GM21619 (cell line): ENCODE measurements around the gene PER2.
A peak's percentile ranks its signal among the peaks of the same experiment; 100 is the strongest.
"Not testable (repeated sequence)": the region's sequence is repeated elsewhere in the genome, so short reads cannot be mapped to it uniquely, and the experiment has no call there.

Experiments used
- ATAC-seq: cut with Tn5 transposase; IDR thresholded peaks from one replicate; pipeline ENCODE4 v1.9.1; 2021; ENCODE audit not compliant: unreplicated experiment

PER2 gene

DNA sequence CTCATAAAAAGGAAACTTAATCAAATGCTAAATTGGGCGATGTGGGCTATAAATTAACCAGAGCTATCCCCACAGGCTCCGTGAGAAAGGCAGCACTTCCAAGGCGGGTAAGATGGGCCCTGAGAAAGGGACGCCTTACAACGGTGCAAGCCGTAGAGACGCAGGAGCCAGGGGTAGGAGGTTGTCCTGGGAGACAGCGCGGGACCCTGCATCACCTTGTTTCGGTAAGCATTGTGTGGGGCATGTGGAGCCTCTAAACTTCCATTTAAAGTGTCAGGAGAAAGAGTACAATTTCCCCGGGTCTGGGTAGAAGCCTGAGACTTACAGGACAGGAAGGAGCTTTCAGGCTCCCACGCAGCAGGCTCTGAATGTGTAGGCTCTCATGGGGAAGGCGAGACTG, 1.2 kb upstream of the PER2 start:
- no peak for ATAC-seq

DNA sequence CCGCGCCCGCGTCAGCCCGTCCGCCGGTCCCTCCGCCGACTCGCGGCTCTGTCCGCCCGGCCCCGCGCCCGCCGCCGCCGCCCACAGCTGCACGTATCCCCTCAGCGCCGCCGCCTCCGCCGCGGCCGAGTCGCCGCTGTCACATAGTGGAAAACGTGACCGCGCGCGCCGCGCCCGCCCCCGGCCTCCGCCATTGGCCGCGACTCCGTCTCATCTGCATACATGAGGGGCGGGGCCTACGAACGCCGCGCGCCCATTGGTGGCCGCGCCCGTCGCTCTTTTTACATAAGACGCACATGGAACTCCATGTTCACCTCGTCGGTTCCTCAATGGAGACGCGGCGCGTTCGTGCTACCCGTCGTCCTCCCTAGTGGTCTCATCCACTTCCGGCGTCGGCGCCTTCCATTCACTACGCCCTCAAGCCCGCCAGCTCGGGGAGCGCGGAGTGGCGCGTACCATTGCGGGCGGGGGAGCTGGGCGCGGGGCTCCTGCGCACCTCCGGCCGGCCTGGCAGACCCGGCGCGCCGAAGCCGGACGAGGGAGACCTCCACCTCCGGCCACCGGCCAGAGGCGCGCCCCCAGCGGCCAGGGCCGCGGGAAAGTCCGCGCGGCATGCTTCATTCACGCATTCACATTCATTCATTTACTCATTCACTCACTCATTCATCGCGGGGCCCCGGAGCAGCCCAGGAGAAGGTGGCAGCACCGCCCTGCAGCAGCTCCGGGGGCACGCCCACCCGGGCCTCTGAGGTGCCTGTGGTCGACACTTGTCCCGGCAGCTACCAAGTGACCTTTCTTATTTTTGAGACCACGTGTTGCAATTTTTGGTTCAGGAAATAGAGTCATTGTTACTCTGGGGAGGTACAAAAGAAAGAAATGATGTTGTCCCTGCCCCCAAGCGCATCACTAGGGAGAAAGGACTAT, 502 bp upstream of the PER2 start:
- peak; percentile 89 for ATAC-seq

DNA sequence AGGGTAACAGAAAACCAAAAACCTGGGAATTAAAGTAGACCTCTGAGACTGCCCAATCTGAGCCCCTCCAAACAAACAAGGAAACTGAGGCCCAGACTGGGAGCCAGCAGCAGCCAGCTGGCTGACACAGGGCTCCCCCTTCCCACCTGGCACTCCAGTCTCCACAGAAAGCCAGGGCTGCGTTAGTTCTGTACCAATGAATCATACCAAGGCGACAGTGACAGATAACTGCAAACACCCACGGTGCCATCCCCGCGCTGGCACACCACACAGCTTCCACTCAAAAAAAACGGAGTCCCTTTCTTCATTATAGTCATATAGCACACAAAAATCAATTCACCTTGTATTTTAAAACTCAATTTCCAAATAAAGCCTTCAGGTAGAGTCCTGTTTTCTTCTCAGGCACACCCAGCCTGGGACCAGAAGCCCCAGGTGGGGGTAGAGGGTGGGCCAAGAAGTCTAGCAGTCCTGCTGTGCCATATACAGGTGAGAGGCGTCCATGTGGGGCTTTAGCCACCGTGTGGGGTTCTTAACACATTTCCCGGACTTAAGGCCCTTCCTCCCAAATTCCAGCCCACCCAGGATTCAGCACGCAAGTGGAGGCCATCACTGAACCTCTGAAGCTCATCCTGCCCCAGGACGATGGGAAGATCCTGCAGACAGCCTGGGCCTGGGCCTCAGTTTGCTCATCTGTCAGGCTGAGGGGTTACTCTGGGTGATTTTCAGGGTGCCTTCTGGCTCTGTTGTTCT, 1.2 kb downstream of the PER2 start:
- ATAC-seq, result no peak

DNA sequence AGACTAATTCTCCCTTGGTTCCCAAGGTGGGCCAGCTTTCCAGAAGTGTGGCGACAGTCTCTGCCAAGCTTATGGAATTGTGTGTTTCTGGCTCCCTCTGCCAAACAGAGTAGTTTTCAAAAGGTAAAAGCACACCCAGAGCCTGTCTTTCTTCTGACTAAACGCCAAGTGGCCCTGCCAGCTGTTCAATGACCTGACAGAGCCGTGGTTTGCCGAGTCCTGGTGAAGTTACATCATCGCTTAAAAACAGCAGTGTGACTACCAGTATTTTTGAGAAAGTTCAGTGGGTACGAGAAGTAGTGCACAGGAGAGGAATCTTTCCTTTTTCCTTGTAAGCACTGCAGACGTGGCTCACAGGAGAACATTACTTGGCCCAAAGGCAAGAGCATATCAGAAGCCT, 1.9 kb downstream of the PER2 start:
- ATAC-seq, result no peak

- ATAC-seq, result no peak
Measured at GRCh38 chr2:238286095-238286494, 2.3 kb downstream of the PER2 start.

- ATAC-seq, result no peak
Measured at GRCh38 chr2:238285653-238286082, 2.7 kb downstream of the PER2 start.

- no peak for ATAC-seq
Measured at GRCh38 chr2:238284802-238285515, 3.5 kb downstream of the PER2 start.

GRCh38 chr2:238282861-238283738, 5.3 kb downstream of the PER2 start:
- ATAC-seq, result no peak

GRCh38 chr2:238281826-238282480, 6.5 kb downstream of the PER2 start:
- no peak for ATAC-seq

GRCh38 chr2:238280083-238280825, 8.2 kb downstream of the PER2 start:
- ATAC-seq, result no peak

GRCh38 chr2:238279324-238279682, 9.1 kb downstream of the PER2 start:
- no peak for ATAC-seq

DNA sequence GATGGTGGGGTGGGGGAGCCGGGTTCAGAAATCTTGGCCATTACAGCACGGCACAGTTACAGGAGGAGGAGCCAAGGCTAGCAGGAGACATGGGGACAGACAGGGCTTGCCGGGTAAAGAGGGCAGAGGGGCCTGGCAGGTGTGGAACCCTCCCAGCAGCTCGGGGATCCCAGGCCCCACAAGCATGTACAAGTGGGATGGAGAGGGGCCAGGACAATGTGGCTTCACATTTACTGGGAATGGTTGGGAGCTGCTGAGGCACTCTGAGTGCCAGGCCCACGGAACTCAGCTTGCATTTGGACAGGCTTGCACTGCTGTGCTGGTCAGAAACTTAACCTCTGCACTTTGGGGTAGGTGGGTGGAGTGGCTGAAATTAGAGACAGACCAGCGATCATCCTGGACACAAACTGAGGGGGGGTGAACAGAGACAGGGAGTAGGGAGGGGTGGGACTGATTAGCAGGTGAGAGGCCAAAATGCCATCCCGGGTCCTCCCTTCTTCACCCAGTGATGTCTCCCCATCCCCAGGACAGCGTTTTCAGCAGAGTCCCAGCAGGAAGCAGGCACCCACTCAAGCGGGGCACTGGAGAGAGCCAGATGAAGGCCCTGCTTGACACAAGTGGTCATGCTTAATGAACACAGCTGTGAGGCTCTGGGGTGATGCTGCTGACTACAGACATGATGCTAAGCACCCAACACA, 9.6 kb downstream of the PER2 start:
- no peak for ATAC-seq

- ATAC-seq, result no peak
Measured at GRCh38 chr2:238277695-238278094, 10.7 kb downstream of the PER2 start.

DNA sequence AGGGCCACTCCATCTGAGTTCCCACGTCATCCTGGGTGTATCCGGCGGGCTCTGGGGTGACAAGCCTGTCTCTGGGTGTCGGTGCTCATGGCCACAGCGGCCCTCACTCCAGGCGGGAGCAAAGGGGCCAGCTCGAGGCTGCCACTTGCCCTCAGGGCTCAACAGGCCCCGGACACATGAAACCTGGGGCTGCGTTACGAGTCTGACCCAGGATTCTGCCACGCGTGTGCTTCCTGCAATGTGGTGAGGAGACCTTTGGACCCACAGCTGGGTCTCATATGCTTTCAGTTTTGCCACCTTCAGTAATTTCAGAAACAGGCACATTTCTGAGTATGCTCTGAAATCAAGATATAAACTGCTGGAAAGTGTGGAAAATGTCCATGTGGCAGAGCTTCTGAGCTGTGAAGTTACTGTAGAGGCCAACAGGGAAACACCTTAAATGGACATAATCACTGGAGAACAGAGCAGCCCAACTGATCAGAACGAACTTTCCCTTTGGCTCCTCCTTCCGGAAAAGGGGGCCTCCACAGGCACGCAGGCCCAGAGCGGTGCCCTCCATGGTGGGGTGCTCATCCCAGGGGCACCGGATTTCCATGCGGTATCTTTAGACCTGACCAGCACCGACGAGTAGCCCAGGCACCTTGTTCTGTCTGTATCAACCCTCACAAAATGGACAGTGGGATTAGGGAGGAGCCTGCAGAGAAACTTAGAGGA, 14.1 kb downstream of the PER2 start:
- no peak for ATAC-seq

DNA sequence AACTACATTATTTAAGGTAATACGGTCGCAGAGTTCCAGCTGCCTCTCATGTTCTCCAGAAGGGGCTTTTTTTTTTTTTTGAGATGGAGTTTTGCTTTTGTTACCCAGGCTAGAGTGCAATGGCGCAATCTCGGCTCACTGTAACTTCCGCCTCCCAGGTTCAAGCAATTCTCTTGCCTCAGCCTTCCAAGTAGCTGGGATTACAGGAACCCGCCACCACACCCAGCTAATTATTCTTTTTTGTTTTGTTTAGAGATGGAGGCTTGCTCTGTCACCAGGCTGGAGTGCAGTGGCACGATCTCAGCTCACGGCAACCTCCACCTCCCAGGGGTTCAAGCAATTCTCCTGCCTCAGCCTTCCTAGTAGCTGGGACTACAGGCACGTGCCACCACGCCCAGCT, 15.0 kb downstream of the PER2 start:
- ATAC-seq, result not testable (repeated sequence)

GRCh38 chr2:238272156-238272555, 16.3 kb downstream of the PER2 start:
- no peak for ATAC-seq

DNA sequence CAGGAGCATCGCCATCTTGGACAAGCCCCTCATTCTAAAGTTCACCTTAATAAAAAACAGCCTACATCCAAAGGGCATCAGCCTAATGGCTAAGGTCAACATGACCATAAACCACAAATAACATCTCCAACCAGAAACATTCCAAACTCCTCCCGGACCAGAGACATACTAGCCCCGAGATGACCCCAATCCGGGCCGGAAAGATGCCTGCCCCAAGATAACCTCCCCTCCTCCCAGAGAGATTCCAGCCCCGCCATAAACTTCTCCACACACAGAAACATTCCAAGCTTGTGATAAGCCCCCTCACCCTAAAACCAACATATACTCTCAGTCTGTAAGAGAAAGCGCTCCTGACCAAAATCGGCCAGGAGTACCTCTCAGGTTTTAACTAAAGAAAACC, 16.7 kb downstream of the PER2 start:
- ATAC-seq, result not testable (repeated sequence)

DNA sequence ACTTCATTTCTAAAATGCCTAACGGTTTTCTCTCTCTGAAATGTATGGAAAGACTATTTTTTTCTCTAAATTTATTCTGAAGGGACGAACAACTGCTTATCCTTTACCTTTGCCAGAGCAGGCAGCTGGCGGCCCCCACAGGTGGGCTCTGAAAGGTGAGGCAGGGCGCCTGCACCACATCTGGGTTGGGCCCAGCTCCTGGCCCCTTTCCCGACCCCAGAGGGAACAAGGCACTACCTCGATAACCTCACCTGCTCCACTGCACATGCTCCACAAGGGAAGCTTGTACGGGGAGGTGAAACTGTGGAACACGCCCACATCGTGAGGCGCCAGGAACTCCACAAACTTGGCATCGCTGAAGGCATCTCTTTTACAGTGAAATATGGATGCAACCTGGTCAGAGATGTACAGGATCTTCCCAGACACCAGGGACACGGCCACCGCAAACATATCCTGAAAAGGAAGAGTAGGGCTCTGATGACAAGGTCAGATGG, 17.3 kb downstream of the PER2 start:
- no peak for ATAC-seq
